ENCODE results near the gene USP36. TPM values are rescaled to one million over a fixed set of nuclear protein-coding genes. Genes with fewer than 3 reads are reported as not detected.

USP36 gene
- total and polyA plus RNA-seq, 8 donors: 29.2 to 53.7 (median 45.0) TPM

GRCh38 chr17:78767806-78768205, 72.8 kb downstream of the USP36 start:
- Histone ChIP-seq H3K27ac (no peak overlapping the region), H3K27me3 (no peaks in the 10 kb centered on the region), H3K36me3 (no peaks in the 10 kb centered on the region), H3K4me1 (peaks cover 4 to 72% of the 10 kb centered on the region in 2 donors), H3K9me3 (no peaks in the 10 kb centered on the region), H3K4me3 (no peak overlapping the region)
- DNase-seq (no peak), ATAC-seq (no peak)
- no peak for TF ChIP-seq CTCF (IDR thresholded peaks at IDR 0.05)
- intact Hi-C loops (cut with DNase I): no loop called here

GRCh38 chr17:78766743-78767294, 73.8 kb downstream of the USP36 start:
- Histone ChIP-seq H3K4me1 (peaks cover 4 to 72% of the 10 kb centered on the region in 2 donors), H3K27ac (no peak overlapping the region), H3K27me3 (no peaks in the 10 kb centered on the region), H3K9me3 (no peaks in the 10 kb centered on the region), H3K36me3 (no peaks in the 10 kb centered on the region), H3K4me3 (no peak overlapping the region)
- DNase-seq (no peak), ATAC-seq (no peak)
- no peak for TF ChIP-seq CTCF (IDR thresholded peaks at IDR 0.05)
- intact Hi-C loops (cut with DNase I): no loop called here

- H3K27ac ChIP-seq: no peak overlapping the region
- TF ChIP-seq CTCF (IDR thresholded peaks at IDR 0.05): no peak
- H3K4me3 ChIP-seq: no peak overlapping the region
- no peak for ATAC-seq
- no peaks in the 10 kb centered on the region for H3K27me3 ChIP-seq
- no peaks in the 10 kb centered on the region for H3K36me3 ChIP-seq
- H3K9me3 ChIP-seq: no peaks in the 10 kb centered on the region
- intact Hi-C loops (cut with DNase I): no loop called here
- peaks cover 4 to 72% of the 10 kb centered on the region in 2 donors for H3K4me1 ChIP-seq
- DNase-seq: no peak
Observed at GRCh38 chr17:78766225-78766624, 74.4 kb downstream of the USP36 start.

GRCh38 chr17:78765821-78766220, 74.8 kb downstream of the USP36 start:
- Histone ChIP-seq H3K9me3 (no peaks in the 10 kb centered on the region), H3K27ac (no peak overlapping the region), H3K4me3 (no peak overlapping the region), H3K36me3 (no peaks in the 10 kb centered on the region), H3K4me1 (peaks cover 4 to 76% of the 10 kb centered on the region in 2 donors), H3K27me3 (no peaks in the 10 kb centered on the region)
- DNase-seq: no peak
- intact Hi-C loops (cut with DNase I): no loop called here
- TF ChIP-seq CTCF (IDR thresholded peaks at IDR 0.05): no peak
- no peak for ATAC-seq

GRCh38 chr17:78764871-78765270, 75.7 kb downstream of the USP36 start:
- Histone ChIP-seq H3K4me3 (no peak overlapping the region), H3K4me1 (peaks cover 4 to 83% of the 10 kb centered on the region in 2 donors)
- ATAC-seq: no peak

More at GRCh38 chr17:78764871-78765270, 75.7 kb downstream of the USP36 start:
- Histone ChIP-seq H3K27ac (no peak overlapping the region), H3K36me3 (no peaks in the 10 kb centered on the region), H3K9me3 (no peaks in the 10 kb centered on the region), H3K27me3 (no peaks in the 10 kb centered on the region)
- intact Hi-C loops (cut with DNase I): no loop called here
- no peak for TF ChIP-seq CTCF (IDR thresholded peaks at IDR 0.05)
- DNase-seq: no peak

Data from left lung (tissue), 10 donors.